Osteoblast (primary cell): Measurements from ENCODE around the gene ARRB2. TPM values are rescaled to one million over a fixed set of nuclear protein-coding genes. Genes with fewer than 3 reads are reported as not detected.

Experiments used
- DNase-seq: peaks from one replicate; pipeline ENCODE4 v3.0.0; 2011; ENCODE audit warnings: low spot score, mixed read lengths; ENCODE audit not compliant: insufficient read length; ENCODE audit errors: missing footprints
- H2AFZ ChIP-seq: 2 replicates; pipeline ENCODE4 v1.6.0; 2011; ENCODE audit warnings: mild to moderate bottlenecking, low read length
- H3K27ac ChIP-seq: 2 replicates; pipeline ENCODE4 v1.5.1; 2011; ENCODE audit warnings: mild to moderate bottlenecking, low read depth, low read length, moderate library complexity
- H3K27me3 ChIP-seq: 2 replicates; pipeline ENCODE4 v1.6.0; 2012; ENCODE audit warnings: mild to moderate bottlenecking, control low read depth, inconsistent platforms, low read length, moderate library complexity; ENCODE audit not compliant: insufficient read depth
- H3K36me3 ChIP-seq: 2 replicates; pipeline ENCODE4 v1.5.1; 2011; ENCODE audit warnings: mild to moderate bottlenecking, low read length, control low read depth, moderate library complexity; ENCODE audit not compliant: insufficient read depth
- H3K4me1 ChIP-seq: 2 replicates; pipeline ENCODE4 v1.5.1; 2011; ENCODE audit warnings: mild to moderate bottlenecking, low read length, control low read depth, moderate library complexity; ENCODE audit not compliant: insufficient read depth
- H3K4me2 ChIP-seq: 2 replicates; pipeline ENCODE4 v1.6.0; 2011; ENCODE audit warnings: mild to moderate bottlenecking, low read length; ENCODE audit not compliant: insufficient read depth
- H3K4me3 ChIP-seq: fragments of 200-600 bp; sonication (generic); 3 replicates; pipeline ENCODE4 v1.5.1; 2012; ENCODE audit warnings: mild to moderate bottlenecking, low read length, inconsistent platforms; ENCODE audit not compliant: insufficient read depth
- H3K79me2 ChIP-seq: 2 replicates; pipeline ENCODE4 v1.6.0; 2012; ENCODE audit warnings: mild to moderate bottlenecking, low read length, control low read depth, inconsistent platforms; ENCODE audit not compliant: insufficient read depth
- H3K9me3 ChIP-seq: 2 replicates; pipeline ENCODE4 v1.5.1; 2011; ENCODE audit warnings: low read depth, low read length, control low read depth
- H4K20me1 ChIP-seq: 2 replicates; pipeline ENCODE4 v1.6.0; 2012; ENCODE audit warnings: mild to moderate bottlenecking, low read length, control low read depth; ENCODE audit not compliant: insufficient read depth
- total RNA-seq: library from RNA; depleted of rRNA; stranded (reverse); fragments of >200 nt; gene quantifications from 2 replicates; pipeline ENCODE4 v1.2.3, GENCODE V29; 2012
- TF ChIP-seq, protein P1 (sequence below): IDR thresholded peaks from 2 replicates; pipeline ENCODE4 v1.5.1; 2011; ENCODE audit warnings: mild to moderate bottlenecking, low read depth, low read length, moderate library complexity; ENCODE audit errors: extremely low read depth

ARRB2 gene
- total RNA-seq, 1 donor = 8.7 TPM

DNA sequence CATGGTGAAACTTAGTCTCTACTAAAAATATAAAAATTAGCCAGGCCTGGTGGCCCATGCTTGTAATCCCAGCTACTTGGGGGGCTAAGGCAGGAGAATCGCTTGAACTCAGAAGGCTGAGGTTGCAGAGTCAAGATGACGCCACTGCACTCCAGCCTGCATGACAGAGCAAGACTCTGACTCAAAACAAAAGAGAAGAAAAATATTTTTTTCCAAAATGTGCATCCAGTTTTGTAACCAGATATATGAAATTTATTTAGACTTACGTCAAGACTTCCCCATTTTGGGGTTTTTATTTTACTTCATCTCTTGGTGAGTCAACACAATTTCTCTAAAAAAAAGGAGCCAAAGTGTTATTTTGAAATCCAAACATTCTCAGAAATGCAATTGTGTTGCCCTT, 55.8 kb downstream of the ARRB2 start:
- peak overlapping the region; percentile 39 for H3K27ac ChIP-seq
- no peaks in the 10 kb centered on the region for H3K36me3 ChIP-seq
- H3K4me3 ChIP-seq = no peak overlapping the region
- DNase-seq = peak; percentile 69
- H3K4me2 ChIP-seq = peak overlapping the region; percentile 0
- H3K27me3 ChIP-seq = no peaks in the 10 kb centered on the region
- H4K20me1 ChIP-seq = no peaks in the 10 kb centered on the region
- no peaks in the 10 kb centered on the region for H3K79me2 ChIP-seq
- TF ChIP-seq, protein P1, sequence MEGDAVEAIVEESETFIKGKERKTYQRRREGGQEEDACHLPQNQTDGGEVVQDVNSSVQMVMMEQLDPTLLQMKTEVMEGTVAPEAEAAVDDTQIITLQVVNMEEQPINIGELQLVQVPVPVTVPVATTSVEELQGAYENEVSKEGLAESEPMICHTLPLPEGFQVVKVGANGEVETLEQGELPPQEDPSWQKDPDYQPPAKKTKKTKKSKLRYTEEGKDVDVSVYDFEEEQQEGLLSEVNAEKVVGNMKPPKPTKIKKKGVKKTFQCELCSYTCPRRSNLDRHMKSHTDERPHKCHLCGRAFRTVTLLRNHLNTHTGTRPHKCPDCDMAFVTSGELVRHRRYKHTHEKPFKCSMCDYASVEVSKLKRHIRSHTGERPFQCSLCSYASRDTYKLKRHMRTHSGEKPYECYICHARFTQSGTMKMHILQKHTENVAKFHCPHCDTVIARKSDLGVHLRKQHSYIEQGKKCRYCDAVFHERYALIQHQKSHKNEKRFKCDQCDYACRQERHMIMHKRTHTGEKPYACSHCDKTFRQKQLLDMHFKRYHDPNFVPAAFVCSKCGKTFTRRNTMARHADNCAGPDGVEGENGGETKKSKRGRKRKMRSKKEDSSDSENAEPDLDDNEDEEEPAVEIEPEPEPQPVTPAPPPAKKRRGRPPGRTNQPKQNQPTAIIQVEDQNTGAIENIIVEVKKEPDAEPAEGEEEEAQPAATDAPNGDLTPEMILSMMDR = no peak
- no peaks in the 10 kb centered on the region for H3K9me3 ChIP-seq
- H3K4me1 ChIP-seq = peaks cover 5% of the 10 kb centered on the region
- no peak overlapping the region for H2AFZ ChIP-seq

DNA sequence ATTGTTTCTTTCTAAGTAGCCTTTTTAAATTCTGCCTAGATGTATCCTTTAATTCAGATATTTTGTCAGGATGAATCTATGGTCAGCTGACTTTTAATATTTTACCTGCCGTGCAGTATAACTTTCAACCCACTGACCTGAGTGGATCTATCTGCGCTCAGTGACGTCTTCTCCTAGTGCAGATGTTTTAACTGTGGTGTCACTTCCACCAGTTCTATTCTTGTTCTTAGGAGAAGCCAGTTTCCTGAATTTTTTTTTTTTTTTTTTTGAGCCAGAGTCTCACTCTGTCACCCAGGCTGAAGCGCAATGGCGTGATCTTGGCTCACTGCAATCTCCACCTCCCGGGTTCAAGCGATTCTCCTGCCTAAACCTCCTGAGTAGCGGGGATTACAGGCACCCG, 56.3 kb downstream of the ARRB2 start:
- H3K9me3 ChIP-seq = no peaks in the 10 kb centered on the region
- H3K36me3 ChIP-seq = no peaks in the 10 kb centered on the region
- H3K27ac ChIP-seq = peak overlapping the region; percentile 34
- no peak overlapping the region for H2AFZ ChIP-seq
- H4K20me1 ChIP-seq = no peaks in the 10 kb centered on the region
- DNase-seq = no peak
- H3K4me2 ChIP-seq = peak overlapping the region; percentile 0
- no peaks in the 10 kb centered on the region for H3K27me3 ChIP-seq
- TF ChIP-seq, protein P1 = no peak
- no peaks in the 10 kb centered on the region for H3K79me2 ChIP-seq
- H3K4me3 ChIP-seq = no peak overlapping the region
- H3K4me1 ChIP-seq = peaks cover 5% of the 10 kb centered on the region

DNA sequence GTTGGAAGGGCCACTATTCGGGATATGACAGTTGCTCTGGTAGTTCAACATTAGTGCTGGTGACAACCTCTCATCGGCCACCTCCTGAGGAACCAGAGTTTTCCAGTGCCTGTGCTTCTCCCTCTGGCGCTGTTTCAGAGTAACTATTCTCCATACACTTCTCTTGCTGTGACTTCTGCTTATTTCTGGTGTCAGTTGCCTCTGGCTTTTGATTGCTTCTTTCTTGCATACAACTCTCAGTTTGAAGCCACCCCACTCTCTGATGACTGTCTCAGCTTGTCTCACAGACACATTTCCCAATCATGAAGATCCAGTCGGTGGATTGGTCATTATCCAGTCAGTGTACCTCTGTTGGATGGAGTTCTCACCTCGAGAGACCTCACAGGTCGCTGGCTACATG, 57.9 kb downstream of the ARRB2 start:
- Histone ChIP-seq H4K20me1 (no peaks in the 10 kb centered on the region), H3K9me3 (no peaks in the 10 kb centered on the region), H3K27ac (no peak overlapping the region), H3K4me3 (no peak overlapping the region), H3K79me2 (no peaks in the 10 kb centered on the region), H3K4me1 (peaks cover 5% of the 10 kb centered on the region), H3K36me3 (no peaks in the 10 kb centered on the region), H2AFZ (no peak overlapping the region), H3K4me2 (no peak overlapping the region), H3K27me3 (no peaks in the 10 kb centered on the region)
- DNase-seq = no peak
- TF ChIP-seq, protein P1 = no peak

DNA sequence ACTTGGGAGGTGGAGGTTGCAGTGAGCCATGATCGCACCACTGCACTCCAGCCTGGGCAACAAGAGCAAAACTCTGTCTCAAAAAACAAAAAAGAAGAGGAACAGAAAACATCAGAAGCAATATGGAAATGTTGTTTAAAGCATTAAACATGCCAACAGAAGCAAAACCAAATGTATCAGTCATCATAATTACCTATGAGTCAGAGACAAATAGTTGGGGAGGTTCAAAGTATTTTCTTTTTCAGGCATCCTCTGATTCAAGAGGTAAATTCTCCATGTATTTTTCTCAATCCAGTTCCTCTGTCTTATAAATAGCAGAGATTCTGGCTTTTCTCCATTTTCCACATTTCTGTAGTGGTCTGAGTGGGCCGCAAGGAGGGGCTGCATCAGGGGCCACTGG, 59.2 kb downstream of the ARRB2 start:
- Histone ChIP-seq H3K79me2 (no peaks in the 10 kb centered on the region), H3K4me3 (no peak overlapping the region), H3K27ac (no peak overlapping the region), H3K4me2 (peak overlapping the region; percentile 45), H3K9me3 (no peaks in the 10 kb centered on the region), H3K36me3 (no peaks in the 10 kb centered on the region), H3K27me3 (no peaks in the 10 kb centered on the region), H2AFZ (no peak overlapping the region), H3K4me1 (peaks cover 5% of the 10 kb centered on the region), H4K20me1 (no peaks in the 10 kb centered on the region)
- DNase-seq = peak; percentile 85
- TF ChIP-seq, protein P1 = no peak

Other genes with a start within 250 kb of the ARRB2 start
- under 0.01 TPM in 2 replicates for gene SPNS2, start 211.8 kb upstream of the ARRB2 start, total RNA-seq
- 47.1 and 49.2 TPM in 2 replicates for gene MYBBP1A, start 155.2 kb upstream of the ARRB2 start, total RNA-seq
- gene GGT6, start 150.1 kb upstream of the ARRB2 start, total RNA-seq = not detected in 2 replicates
- not detected in 2 replicates for gene SMTNL2, start 126.1 kb upstream of the ARRB2 start, total RNA-seq
- gene ALOX15, start 69.0 kb upstream of the ARRB2 start, total RNA-seq = not detected in 2 replicates
- 18.6 and 19.9 TPM in 2 replicates for gene PELP1, start 6.5 kb upstream of the ARRB2 start, total RNA-seq
- 11.2 and 13.0 TPM in 2 replicates for gene MED11, start 20.8 kb downstream of the ARRB2 start, total RNA-seq
- gene ZMYND15, start 29.2 kb downstream of the ARRB2 start, total RNA-seq = 0.59 and 1.4 TPM in 2 replicates
- 5.9 and 11.2 TPM in 2 replicates for gene CXCL16, start 29.3 kb downstream of the ARRB2 start, total RNA-seq
- not detected in 2 replicates for gene TM4SF5, start 61.3 kb downstream of the ARRB2 start, total RNA-seq
- gene VMO1, start 75.7 kb downstream of the ARRB2 start, total RNA-seq = 0.29 TPM in 1 of 2 replicates, not detected in the other
- gene GLTPD2, start 78.3 kb downstream of the ARRB2 start, total RNA-seq = not detected in 2 replicates
- gene PSMB6, start 85.5 kb downstream of the ARRB2 start, total RNA-seq = 109 and 113 TPM in 2 replicates
- gene PLD2, start 96.5 kb downstream of the ARRB2 start, total RNA-seq = 18.9 and 19.9 TPM in 2 replicates
- gene MINK1, start 122.7 kb downstream of the ARRB2 start, total RNA-seq = 34.4 and 35.9 TPM in 2 replicates
- 4.0 and 5.3 TPM in 2 replicates for gene C17orf107, start 188.9 kb downstream of the ARRB2 start, total RNA-seq
- gene CHRNE, start 192.5 kb downstream of the ARRB2 start, total RNA-seq = 1.4 and 1.8 TPM in 2 replicates
- not detected in 2 replicates for gene GP1BA, start 221.6 kb downstream of the ARRB2 start, total RNA-seq
- gene SLC25A11, start 229.4 kb downstream of the ARRB2 start, total RNA-seq = 43.6 and 47.4 TPM in 2 replicates
- gene RNF167, start 229.6 kb downstream of the ARRB2 start, total RNA-seq = 25.3 and 26.5 TPM in 2 replicates
- gene PFN1, start 237.9 kb downstream of the ARRB2 start, total RNA-seq = 347 and 425 TPM in 2 replicates
- gene ENO3, start 240.5 kb downstream of the ARRB2 start, total RNA-seq = 2.9 TPM in 2 replicates